MG63 (cell line): ENCODE results near the gene GALNT17. TPM values are rescaled to one million over a fixed set of nuclear protein-coding genes. Genes with fewer than 3 reads are reported as not detected.
"Not testable (repeated sequence)": the region's sequence is repeated elsewhere in the genome, so short reads cannot be mapped to it uniquely, and the experiment has no call there.

Experiments used
- DNase-seq: peaks from one replicate; pipeline ENCODE4 v3.0.0-alpha.2; 2020
- H3K27me3 ChIP-seq: fragments of 250-450 bp; sonication (Bioruptor Pico); 2 replicates; pipeline ENCODE4 v1.5.1; 2020; ENCODE audit warnings: mild to moderate bottlenecking, moderate library complexity
- H3K36me3 ChIP-seq: fragments of 250-450 bp; sonication (Bioruptor Pico); 2 replicates; pipeline ENCODE4 v1.5.1; 2020; ENCODE audit warnings: mild to moderate bottlenecking, moderate library complexity
- H3K4me3 ChIP-seq: fragments of 250-450 bp; sonication (Bioruptor Pico); 2 replicates; pipeline ENCODE4 v1.5.1; 2020; ENCODE audit warnings: mild to moderate bottlenecking, moderate library complexity
- H3K9me3 ChIP-seq: fragments of 250-450 bp; sonication (Bioruptor Pico); 2 replicates; pipeline ENCODE4 v1.5.1; 2020; ENCODE audit warnings: mild to moderate bottlenecking, moderate library complexity
- total RNA-seq: library from RNA; depleted of rRNA; stranded (reverse); fragments of >200 nt; shearing (Covaris generic); gene quantifications from 2 replicates; pipeline ENCODE4 v1.2.3, GENCODE V29; 2014; ENCODE audit warnings: low replicate concordance

The GALNT17 gene
- total RNA-seq, 1 experiment from 2014 or later: 0.03 TPM

DNA sequence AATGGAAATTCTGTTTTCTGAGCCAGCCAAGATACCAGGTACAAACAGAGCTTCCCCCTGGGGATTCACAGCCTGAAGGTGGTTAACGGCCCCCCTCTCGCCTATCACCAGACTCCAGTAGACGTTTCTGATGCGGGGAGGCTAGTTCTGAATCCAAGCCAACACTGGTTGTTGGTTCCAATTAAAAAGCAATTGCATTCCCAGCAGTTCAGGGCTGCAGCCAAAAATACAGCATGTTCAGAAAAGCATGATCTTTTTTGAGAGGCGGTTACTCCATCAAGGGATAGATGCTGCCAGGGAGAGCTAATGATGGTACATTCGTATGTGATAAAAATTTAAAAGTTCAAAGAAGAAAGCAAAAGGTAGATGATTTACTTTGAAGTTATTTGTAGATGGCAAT is 481.0 kb downstream of the GALNT17 start:
- Histone ChIP-seq H3K9me3 (no peaks in the 10 kb centered on the region), H3K36me3 (no peaks in the 10 kb centered on the region), H3K27me3 (no peaks in the 10 kb centered on the region), H3K4me3 (no peak overlapping the region)
- DNase-seq: no peak

DNA sequence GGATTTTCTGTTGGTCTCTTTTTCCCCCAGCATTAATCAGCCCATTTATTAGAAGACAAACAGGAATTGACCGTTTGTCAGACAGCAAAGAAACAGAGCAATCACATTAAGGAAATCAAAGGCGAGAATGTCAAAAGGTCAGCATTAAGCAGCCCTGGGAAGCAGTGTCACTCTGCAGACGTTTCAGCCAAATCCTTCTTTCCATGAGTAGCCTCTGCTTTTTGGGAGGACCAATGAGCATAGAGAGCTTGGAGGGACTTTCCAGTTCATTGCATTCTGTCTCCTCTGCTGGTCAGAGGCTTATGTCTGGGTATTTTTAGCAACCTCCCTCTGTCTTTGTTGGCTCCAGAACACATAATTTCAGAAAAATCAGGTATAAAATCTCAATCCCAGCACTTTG is 481.4 kb downstream of the GALNT17 start:
- Histone ChIP-seq H3K9me3 (no peaks in the 10 kb centered on the region), H3K27me3 (no peaks in the 10 kb centered on the region), H3K36me3 (no peaks in the 10 kb centered on the region), H3K4me3 (no peak overlapping the region)
- DNase-seq: no peak

DNA sequence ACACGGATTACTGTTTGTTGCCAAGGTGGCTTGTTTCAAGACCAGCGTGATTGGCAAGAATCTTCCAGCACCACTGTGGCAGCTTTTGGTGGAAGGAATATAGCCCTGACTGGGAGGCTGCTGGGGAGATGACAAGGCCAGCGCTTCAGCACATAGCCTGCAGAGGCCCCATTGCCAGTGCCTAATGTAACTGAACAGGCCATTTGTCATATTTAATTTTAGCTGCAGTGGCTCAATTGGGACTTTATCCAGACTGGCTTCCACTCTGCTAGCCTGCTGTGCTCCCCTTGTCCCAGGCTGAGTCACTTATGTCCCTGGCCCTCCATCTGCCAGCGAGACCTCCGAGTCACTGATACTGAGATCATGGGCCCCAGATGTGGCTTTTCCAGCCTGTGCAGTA is 483.1 kb downstream of the GALNT17 start:
- no peak overlapping the region for H3K4me3 ChIP-seq
- no peak for DNase-seq
- no peaks in the 10 kb centered on the region for H3K27me3 ChIP-seq
- no peaks in the 10 kb centered on the region for H3K36me3 ChIP-seq
- H3K9me3 ChIP-seq: no peaks in the 10 kb centered on the region

GRCh38 chr7:71616217-71616616 is 484.3 kb downstream of the GALNT17 start:
- Histone ChIP-seq H3K4me3 (no peak overlapping the region), H3K9me3 (no peaks in the 10 kb centered on the region), H3K36me3 (no peaks in the 10 kb centered on the region), H3K27me3 (no peaks in the 10 kb centered on the region)
- DNase-seq: no peak

- no peak for DNase-seq
These were observed 486.3 kb downstream of the GALNT17 start for GRCh38 chr7:71618278-71618677.

DNA sequence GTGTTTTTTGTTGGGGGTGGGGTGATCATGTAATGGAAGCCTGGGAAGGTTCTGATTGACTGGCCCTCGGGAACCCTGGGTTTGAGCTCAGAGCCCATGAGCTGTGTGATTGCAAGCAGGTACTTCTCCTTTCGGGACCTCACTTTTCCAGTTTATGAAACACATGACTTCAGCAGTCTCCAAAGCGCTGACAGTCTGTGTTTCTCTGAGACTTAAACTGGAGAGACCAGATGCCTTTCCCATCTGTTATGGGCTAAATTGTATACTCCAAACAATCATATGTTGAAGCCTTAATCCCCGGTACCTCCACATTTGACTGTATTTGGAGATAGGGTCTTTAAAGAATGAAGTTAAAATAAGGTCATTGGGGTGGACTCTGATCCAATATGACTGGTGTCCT is 493.6 kb downstream of the GALNT17 start:
- Histone ChIP-seq H3K27me3 (no peaks in the 10 kb centered on the region), H3K9me3 (no peaks in the 10 kb centered on the region), H3K36me3 (no peaks in the 10 kb centered on the region), H3K4me3 (no peak overlapping the region)
- no peak for DNase-seq

More at GRCh38 chr7:71618278-71618677, 486.3 kb downstream of the GALNT17 start:
- Histone ChIP-seq H3K9me3 (no peaks in the 10 kb centered on the region), H3K4me3 (no peak overlapping the region), H3K27me3 (no peaks in the 10 kb centered on the region), H3K36me3 (no peaks in the 10 kb centered on the region)

DNA sequence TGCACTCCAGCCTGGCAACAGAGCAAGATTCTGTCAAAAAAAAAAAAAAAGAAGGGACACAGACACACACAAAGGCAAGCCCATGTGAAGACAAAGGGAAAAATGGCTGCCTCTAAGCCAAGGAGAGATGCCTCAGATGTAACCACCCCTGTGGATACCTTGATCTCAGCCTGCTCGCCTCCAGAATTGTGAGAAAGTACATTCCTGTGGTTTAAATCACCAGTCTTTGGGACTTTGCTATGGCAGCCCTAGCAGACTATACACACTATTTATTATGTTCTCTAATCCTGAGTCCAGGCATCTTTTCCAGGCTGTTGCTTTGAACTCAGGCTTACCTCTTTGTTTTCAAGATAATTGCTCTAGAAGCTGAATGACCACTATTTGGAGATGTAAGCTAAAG is 494.3 kb downstream of the GALNT17 start:
- DNase-seq: no peak
- H3K4me3 ChIP-seq: no peak overlapping the region
- no peaks in the 10 kb centered on the region for H3K36me3 ChIP-seq
- no peaks in the 10 kb centered on the region for H3K27me3 ChIP-seq
- no peaks in the 10 kb centered on the region for H3K9me3 ChIP-seq

DNA sequence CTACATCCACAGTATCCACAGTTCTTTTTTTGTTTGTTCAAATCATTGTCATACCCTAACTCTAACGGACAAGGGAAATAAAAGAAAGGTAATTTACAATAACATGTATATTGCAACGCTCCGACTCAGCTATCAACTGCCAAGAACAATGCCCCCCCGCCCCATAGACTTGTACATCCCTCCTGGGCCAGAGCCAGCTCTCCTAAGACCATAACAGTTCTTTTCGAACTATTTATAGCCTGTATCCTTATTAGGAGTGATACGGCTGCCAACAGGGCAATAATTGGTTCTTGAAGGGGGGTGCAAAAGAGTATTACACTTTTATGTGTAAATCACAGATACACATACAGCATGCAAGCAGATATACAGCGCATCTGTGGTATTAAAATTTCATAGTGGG is 495.7 kb downstream of the GALNT17 start:
- Histone ChIP-seq H3K9me3 (no peaks in the 10 kb centered on the region), H3K36me3 (no peaks in the 10 kb centered on the region), H3K27me3 (no peaks in the 10 kb centered on the region), H3K4me3 (no peak overlapping the region)
- DNase-seq: no peak

GRCh38 chr7:71630516-71630915 is 498.6 kb downstream of the GALNT17 start:
- Histone ChIP-seq H3K27me3 (no peaks in the 10 kb centered on the region), H3K9me3 (no peaks in the 10 kb centered on the region), H3K36me3 (no peaks in the 10 kb centered on the region), H3K4me3 (no peak overlapping the region)
- no peak for DNase-seq

- Histone ChIP-seq H3K4me3 (no peak overlapping the region), H3K27me3 (no peaks in the 10 kb centered on the region), H3K36me3 (no peaks in the 10 kb centered on the region), H3K9me3 (no peaks in the 10 kb centered on the region)
- peak; percentile 80 for DNase-seq
These were observed 501.6 kb downstream of the GALNT17 start for GRCh38 chr7:71633551-71634008.

DNA sequence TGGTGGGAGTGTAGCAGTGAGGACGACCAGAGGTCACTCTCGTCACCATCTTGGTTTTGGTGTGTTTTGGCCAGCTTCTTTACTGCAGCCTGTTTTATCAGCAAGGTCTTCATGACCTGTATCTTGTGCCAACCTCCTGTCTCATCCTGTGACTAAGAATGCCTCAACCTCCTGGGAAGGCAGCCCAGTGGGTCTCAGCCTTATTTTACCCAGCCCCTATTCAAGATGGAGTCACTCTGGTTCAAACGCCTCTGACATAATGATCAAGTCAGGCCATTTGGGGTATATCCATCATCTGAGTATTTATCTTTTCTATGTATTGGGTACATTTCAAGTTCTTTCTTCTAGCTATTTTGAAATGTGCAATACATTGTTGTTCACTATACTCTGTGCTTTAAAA is 503.9 kb downstream of the GALNT17 start:
- not testable (repeated sequence) for H3K36me3 ChIP-seq, H3K4me3 ChIP-seq, H3K9me3 ChIP-seq, H3K27me3 ChIP-seq
- DNase-seq: peak; percentile 45

DNA sequence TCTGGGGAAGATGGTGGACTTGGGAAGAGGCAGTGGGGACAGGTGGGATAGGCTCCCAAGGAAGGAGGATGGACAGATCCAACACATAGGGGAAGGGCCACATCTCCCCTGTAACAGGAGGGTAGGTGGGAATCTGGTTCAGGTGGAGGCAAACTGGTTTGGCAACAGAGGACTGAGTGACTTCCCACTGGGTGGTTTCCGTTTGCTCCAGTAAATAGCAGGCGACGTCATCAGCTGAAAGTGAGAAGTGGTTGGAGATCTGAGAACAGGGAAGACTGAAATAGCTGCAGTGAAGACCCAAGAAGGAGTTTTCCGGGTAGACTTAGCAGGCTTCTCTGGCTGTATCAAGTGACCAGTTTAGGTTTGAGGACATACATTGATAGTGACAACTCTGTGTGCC is 504.4 kb downstream of the GALNT17 start:
- Histone ChIP-seq H3K9me3 (no peaks in the 10 kb centered on the region), H3K27me3 (no peaks in the 10 kb centered on the region), H3K4me3 (no peak overlapping the region), H3K36me3 (no peaks in the 10 kb centered on the region)
- no peak for DNase-seq

DNA sequence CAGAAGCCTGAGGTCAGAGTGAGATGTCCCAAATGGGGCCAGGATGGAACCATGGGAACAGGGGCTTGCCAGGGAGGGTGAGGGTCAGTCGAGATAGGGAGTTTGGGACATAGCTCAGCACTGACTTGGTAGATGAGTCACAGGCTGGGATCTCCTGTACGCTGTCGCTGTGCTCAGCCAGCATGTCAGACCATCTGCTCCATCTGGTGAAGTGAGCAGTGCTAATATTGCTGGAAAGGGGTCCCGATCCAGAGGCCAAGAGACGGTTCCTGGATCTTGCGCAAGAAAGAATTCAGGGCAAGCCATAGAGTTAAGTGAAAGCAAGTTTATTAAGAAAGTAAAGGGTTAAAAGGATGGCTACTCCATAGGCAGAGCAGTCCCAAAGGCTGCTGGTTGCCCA is 505.6 kb downstream of the GALNT17 start:
- Histone ChIP-seq H3K27me3 (no peaks in the 10 kb centered on the region), H3K36me3 (no peaks in the 10 kb centered on the region), H3K9me3 (no peaks in the 10 kb centered on the region), H3K4me3 (no peak overlapping the region)
- peak; percentile 46 for DNase-seq

DNA sequence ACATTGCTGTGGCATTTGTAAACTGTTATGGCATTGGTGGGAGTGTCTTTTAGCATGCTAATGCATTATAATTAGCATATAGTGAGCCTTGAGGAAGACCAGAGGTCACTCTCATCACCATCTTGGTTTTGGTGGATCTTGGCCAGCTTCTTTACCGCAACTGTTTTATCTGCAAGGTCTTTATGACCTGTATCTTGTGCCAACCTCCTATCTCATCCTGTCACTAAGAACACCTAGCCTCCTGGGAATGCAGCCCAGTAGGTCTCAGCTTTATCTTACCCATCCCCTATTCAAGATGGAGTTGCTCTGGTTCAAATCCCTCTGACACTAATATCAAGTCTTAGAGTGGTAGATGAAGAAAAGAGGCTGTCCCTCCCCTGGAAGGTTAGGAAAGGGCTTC is 506.2 kb downstream of the GALNT17 start:
- H3K4me3 ChIP-seq: no peak overlapping the region
- no peaks in the 10 kb centered on the region for H3K27me3 ChIP-seq
- no peak for DNase-seq
- H3K9me3 ChIP-seq: no peaks in the 10 kb centered on the region
- no peaks in the 10 kb centered on the region for H3K36me3 ChIP-seq

DNA sequence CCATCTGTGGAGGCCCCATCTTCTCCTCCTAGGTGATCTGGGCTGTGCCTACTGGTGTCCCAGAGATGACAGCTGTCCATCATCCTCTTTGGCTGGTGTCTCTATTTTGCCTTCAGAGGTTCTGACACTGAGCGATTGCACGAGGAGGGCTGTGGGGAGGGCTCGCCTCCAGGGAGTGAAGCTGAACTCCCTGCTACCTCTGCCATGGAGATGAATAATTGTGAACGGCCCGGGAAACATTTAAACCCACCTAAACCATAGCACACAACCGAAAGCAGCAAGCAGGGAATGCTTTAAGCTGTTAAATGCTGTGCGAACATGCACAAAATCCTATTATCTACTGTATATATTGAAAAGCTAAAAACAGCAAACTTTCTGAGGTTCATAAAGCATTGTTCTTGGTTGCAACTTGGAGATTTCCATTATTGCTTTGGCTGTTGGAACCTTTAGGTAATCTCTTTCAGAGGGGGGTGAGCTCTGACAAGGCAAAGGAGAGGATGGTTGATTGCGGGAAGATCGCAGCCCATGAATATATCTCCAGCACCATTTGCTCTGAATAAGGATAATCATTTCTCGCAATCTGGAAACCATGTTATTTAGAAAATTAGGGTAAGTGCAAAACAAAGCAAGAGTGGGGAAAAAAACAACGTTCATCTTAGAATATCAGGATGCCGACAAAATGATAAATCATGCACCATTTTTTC is 507.6 kb downstream of the GALNT17 start:
- no peaks in the 10 kb centered on the region for H3K9me3 ChIP-seq
- DNase-seq: no peak
- H3K4me3 ChIP-seq: no peak overlapping the region
- no peaks in the 10 kb centered on the region for H3K27me3 ChIP-seq
- H3K36me3 ChIP-seq: no peaks in the 10 kb centered on the region

DNA sequence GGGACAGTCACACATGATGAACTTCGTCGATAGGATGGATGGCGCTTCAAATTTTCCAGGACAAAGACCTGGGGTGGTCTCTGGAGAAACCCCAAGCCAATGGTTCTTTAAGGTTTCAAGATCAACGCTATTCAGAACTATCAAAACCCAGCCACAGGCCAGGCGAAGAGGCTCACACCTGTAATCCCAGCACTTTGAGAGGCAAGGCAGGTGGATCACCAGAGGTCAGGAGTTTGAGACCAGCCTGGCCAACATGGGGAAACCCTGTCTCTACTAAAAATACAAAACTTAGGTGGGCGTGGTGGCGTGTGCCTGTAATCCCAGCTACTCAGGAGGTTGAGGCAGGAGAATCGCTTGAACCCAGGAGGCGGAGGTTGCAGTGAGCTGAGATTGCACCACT is 511.1 kb downstream of the GALNT17 start:
- not testable (repeated sequence) for H3K36me3 ChIP-seq, DNase-seq, H3K27me3 ChIP-seq, H3K4me3 ChIP-seq, H3K9me3 ChIP-seq

GRCh38 chr7:71645836-71646235 is 513.9 kb downstream of the GALNT17 start:
- Histone ChIP-seq H3K9me3 (no peaks in the 10 kb centered on the region), H3K27me3 (no peaks in the 10 kb centered on the region), H3K36me3 (no peaks in the 10 kb centered on the region), H3K4me3 (no peak overlapping the region)
- DNase-seq: no peak

GRCh38 chr7:71649812-71650211 is 517.9 kb downstream of the GALNT17 start:
- no peaks in the 10 kb centered on the region for H3K27me3 ChIP-seq
- H3K9me3 ChIP-seq: no peaks in the 10 kb centered on the region
- no peak overlapping the region for H3K4me3 ChIP-seq
- no peak for DNase-seq
- H3K36me3 ChIP-seq: no peaks in the 10 kb centered on the region
